Activated B cell treated with CpG ODN at 0.5 μM for 24 hours (primary cell): ENCODE results near the gene VTI1B. TPM values are rescaled to one million over a fixed set of nuclear protein-coding genes. Genes with fewer than 3 reads are reported as not detected.

Experiments
- ATAC-seq: fragments of 200-7000 bp; cut with Tn5 transposase; one replicate; pipeline ENCODE4 v1.10.0; 2021; ENCODE audit warnings: low read depth, mild to moderate bottlenecking, moderate library complexity
- CTCF ChIA-PET: fragments of 350-600 bp; sonication (Branson Sonifier 250); formaldehyde crosslinking; loops from one replicate; lab custom pipeline; 2021; ENCODE audit warnings: antibody characterized with exemption; lab: Charles Lee
- POLR2A ChIA-PET: fragments of 350-600 bp; sonication (Branson Sonifier 250); formaldehyde crosslinking; loops from one replicate; lab custom pipeline; 2021; ENCODE audit warnings: antibody characterized with exemption; lab: Charles Lee
- DNase-seq: peaks from one replicate; pipeline ENCODE4 v3.0.0; 2022
- H3K27ac Mint-ChIP-seq: one replicate; pipeline ENCODE4 v1.8.0; 2020; ENCODE audit warnings: mixed read lengths
- H3K27me3 Mint-ChIP-seq: one replicate; pipeline ENCODE4 v1.8.0; 2021; ENCODE audit warnings: mixed read lengths
- H3K36me3 Mint-ChIP-seq: one replicate; pipeline ENCODE4 v1.8.0; 2021; ENCODE audit warnings: low read depth, mixed read lengths
- H3K4me1 Mint-ChIP-seq: one replicate; pipeline ENCODE4 v1.8.0; 2021; ENCODE audit warnings: mixed read lengths
- H3K4me3 Mint-ChIP-seq: one replicate; pipeline ENCODE4 v1.8.0; 2020; ENCODE audit warnings: mild to moderate bottlenecking, mixed read lengths
- H3K9me3 Mint-ChIP-seq: one replicate; pipeline ENCODE4 v1.8.0; 2020; ENCODE audit warnings: mixed read lengths
- CTCF ChIP-seq: fragments of 200-600 bp; IDR thresholded peaks from one replicate; pipeline ENCODE4 v1.8.0; 2022; ENCODE audit warnings: antibody characterized with exemption, mild to moderate bottlenecking
- intact Hi-C: fragments of 100-400 bp; cut with micrococcal nuclease; formaldehyde crosslinking; loops from one replicate; pipeline ENCODE4 v1.15.1; 2024
- total RNA-seq: library from RNA; stranded (reverse); gene quantifications from 2 replicates; pipeline ENCODE4 v1.2.3, GENCODE V29; 2022

The VTI1B gene
- total RNA-seq, 1 donor from 2014 or later: 76.3 TPM

- intact Hi-C loops: no loop called here
- POLR2A ChIA-PET: no interaction called here
- CTCF ChIA-PET: interaction anchor here (1.3 kb wide), 1 partner anchor 13 kb away, joined by 3 read pairs; no protein-coding TSS in a partner anchor
- H3K27ac Mint-ChIP-seq: no peak overlapping the region
- no peaks in the 10 kb centered on the region for H3K9me3 Mint-ChIP-seq
- no peaks in the 10 kb centered on the region for H3K4me1 Mint-ChIP-seq
- no peak for TF ChIP-seq CTCF
- H3K4me3 Mint-ChIP-seq: no peak overlapping the region
- peaks cover 91% of the 10 kb centered on the region for H3K36me3 Mint-ChIP-seq
- H3K27me3 Mint-ChIP-seq: no peaks in the 10 kb centered on the region
- no peak for ATAC-seq
- no peak for DNase-seq
Observed at GRCh38 chr14:67653651-67654280, 20.7 kb downstream of the VTI1B start.

GRCh38 chr14:67652189-67652588 lies 22.2 kb downstream of the VTI1B start:
- no peak overlapping the region for H3K27ac Mint-ChIP-seq
- TF ChIP-seq CTCF: no peak
- no peak overlapping the region for H3K4me3 Mint-ChIP-seq
- H3K4me1 Mint-ChIP-seq: no peaks in the 10 kb centered on the region
- no peaks in the 10 kb centered on the region for H3K9me3 Mint-ChIP-seq
- DNase-seq (no peak), ATAC-seq (no peak)
- ChIA-PET POLR2A (no interaction called here), CTCF (interaction anchor here (1.2 to 1.3 kb wide), 2 partner anchors 46 to 68 kb away, joined by 3 read pairs; no protein-coding TSS in a partner anchor)
- intact Hi-C loops: no loop called here
- no peaks in the 10 kb centered on the region for H3K27me3 Mint-ChIP-seq
- peaks cover 86% of the 10 kb centered on the region for H3K36me3 Mint-ChIP-seq

GRCh38 chr14:67650694-67651093 lies 23.7 kb downstream of the VTI1B start:
- no peaks in the 10 kb centered on the region for H3K9me3 Mint-ChIP-seq
- no peaks in the 10 kb centered on the region for H3K4me1 Mint-ChIP-seq
- intact Hi-C loops: no loop called here
- no peaks in the 10 kb centered on the region for H3K27me3 Mint-ChIP-seq
- DNase-seq (no peak), ATAC-seq (no peak)
- TF ChIP-seq CTCF: no peak
- no peak overlapping the region for H3K4me3 Mint-ChIP-seq
- no peak overlapping the region for H3K27ac Mint-ChIP-seq
- CTCF ChIA-PET: interaction anchor here (1.1 kb wide), 1 partner anchor 68 kb away, joined by 3 read pairs; no protein-coding TSS in a partner anchor
- POLR2A ChIA-PET: no interaction called here
- H3K36me3 Mint-ChIP-seq: peaks cover 88% of the 10 kb centered on the region

GRCh38 chr14:67650151-67650550 lies 24.3 kb downstream of the VTI1B start:
- no peak for ATAC-seq
- DNase-seq: no peak
- Mint-ChIP-seq H3K27ac (no peak overlapping the region), H3K27me3 (no peaks in the 10 kb centered on the region), H3K4me1 (no peaks in the 10 kb centered on the region), H3K36me3 (peaks cover 88% of the 10 kb centered on the region), H3K9me3 (no peaks in the 10 kb centered on the region), H3K4me3 (no peak overlapping the region)
- CTCF ChIA-PET: no interaction called here
- no peak for TF ChIP-seq CTCF
- POLR2A ChIA-PET: no interaction called here
- intact Hi-C loops: no loop called here

GRCh38 chr14:67646131-67646530 lies 28.3 kb downstream of the VTI1B start:
- POLR2A ChIA-PET: no interaction called here
- CTCF ChIA-PET: no interaction called here
- Mint-ChIP-seq H3K4me3 (no peak overlapping the region), H3K27me3 (no peaks in the 10 kb centered on the region), H3K4me1 (no peaks in the 10 kb centered on the region), H3K27ac (no peak overlapping the region), H3K36me3 (peaks cover 56% of the 10 kb centered on the region), H3K9me3 (no peaks in the 10 kb centered on the region)
- TF ChIP-seq CTCF: no peak
- intact Hi-C loops: no loop called here
- DNase-seq (no peak), ATAC-seq (no peak)
